HG02884 (cell line): ENCODE measurements around the gene TCEA2.

Source experiments
- ATAC-seq: cut with Tn5 transposase; IDR thresholded peaks from one replicate; pipeline ENCODE4 v1.9.1; 2021; ENCODE audit warnings: mild to moderate bottlenecking, moderate library complexity; ENCODE audit not compliant: unreplicated experiment

TCEA2 gene

GRCh38 chr20:64063389-64064144 is 569 bp downstream of the TCEA2 start:
- no peak for ATAC-seq

- ATAC-seq, result no peak
Measured at GRCh38 chr20:64064145-64064698, 1.2 kb downstream of the TCEA2 start.

DNA sequence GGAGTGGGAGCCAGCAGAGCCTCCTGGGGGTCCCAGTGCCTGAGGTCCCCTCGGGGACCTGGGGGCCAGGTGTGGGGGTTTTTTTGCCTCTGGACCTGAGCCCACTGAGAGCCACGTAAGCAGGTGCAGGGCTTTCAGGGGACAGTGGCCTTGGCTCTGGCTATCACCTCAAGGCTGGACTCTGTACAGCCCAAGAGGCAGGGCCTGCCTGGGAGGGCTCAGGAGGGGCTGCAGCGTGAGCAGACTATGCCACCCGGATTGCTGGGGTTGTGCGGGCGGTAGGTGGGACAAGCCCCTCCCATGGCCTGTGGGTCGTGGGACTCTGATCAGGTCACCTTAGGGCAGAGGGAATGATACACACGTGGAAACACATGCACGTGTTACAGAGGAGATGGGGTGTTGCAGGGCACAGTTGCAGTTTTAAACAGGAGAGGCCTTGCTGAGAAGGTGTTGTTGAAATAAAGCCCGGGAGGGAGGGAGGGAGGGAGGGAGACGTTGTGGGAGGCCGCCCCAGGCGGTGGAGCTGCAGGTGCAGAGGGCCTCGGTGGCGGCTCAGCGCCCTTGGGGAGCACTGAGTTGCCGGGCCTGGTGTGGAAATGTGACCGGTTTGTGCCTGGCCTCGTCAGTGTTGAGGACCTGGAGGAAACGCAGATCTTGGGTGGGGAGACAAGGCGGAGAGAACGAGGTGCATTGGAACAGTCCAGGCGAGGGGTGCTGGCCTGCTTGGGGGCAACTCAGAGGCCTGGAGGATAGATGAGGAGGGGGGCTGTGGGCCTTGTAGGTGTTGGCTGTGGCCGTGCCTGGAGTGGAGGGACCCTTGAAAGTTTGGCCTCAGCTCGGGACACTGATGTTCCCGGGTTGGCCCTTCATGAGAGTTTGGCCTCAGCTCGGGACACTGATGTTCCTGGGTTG is 2.3 kb downstream of the TCEA2 start:
- ATAC-seq, result no peak

- ATAC-seq, result no peak
Measured at GRCh38 chr20:64065974-64066343, 3.0 kb downstream of the TCEA2 start.

GRCh38 chr20:64067005-64067632 is 4.1 kb downstream of the TCEA2 start:
- no peak for ATAC-seq

DNA sequence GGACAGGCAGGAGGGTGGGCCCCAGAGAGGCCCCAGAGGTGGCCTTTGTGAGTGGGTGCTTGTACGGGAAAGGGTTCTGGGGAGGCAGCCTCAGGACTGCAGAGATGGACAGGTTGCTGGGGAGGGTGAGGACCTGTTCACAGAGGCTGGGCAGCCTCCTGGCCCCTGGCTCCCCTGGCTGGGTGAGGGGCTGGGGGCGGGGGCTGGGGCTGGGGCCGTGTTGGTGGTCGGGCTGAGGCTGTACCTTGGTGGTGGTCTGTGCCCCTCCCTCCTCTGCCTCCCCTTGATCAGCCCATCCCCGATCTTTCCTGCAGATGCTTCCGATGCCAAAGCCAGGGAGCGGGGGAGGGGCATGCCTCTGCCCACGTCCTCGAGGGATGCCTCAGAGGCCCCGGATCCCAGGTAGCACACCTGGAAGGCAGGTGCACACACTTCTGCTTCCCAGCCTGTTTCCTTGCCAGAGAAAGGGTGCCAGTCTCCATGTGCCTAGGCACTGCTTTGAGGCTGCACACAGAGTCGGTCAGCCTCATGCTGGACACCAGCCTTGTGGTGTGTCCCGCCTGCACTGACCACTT is 4.8 kb downstream of the TCEA2 start:
- no peak for ATAC-seq

DNA sequence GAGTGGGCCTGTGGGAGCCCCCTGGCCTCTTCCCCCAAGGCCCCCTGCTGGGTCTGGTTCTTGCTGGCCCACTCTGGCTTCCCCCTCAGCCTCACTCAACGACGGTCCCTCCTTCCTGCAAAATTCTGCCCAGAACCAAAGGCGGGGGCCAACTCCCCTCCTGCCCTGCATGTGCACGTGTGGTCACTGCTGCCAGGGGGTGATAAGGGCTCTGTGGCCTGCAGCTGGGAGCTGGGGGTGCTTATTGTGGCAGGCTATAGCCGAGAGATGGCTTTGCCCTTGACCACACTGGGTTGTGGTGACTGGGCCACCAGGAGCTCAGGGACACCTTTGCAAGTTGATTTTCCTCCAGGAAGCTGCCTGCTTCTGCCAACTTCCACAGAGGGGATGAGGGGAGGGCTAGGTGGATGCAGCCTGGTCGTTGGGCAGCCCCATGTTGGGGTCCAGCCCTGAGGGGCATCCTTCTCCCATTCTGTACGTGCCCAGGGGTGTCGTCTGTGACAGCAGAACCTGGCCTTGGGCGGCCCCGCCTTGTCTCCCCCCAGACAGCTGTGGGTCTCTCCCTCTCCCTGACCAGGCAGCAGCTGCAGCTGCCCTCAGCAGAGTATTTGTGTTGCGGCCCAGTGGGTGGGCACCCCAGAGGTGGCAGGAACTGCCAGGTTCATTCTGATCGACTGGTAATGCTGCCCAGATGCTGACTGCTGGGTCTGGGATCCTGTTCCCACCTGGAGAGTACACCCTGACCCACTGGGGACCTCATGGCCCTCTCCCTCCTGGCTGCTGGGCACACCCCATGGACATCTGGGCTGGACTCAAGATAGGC is 5.6 kb downstream of the TCEA2 start:
- ATAC-seq, result no peak

- no peak for ATAC-seq
Measured at GRCh38 chr20:64069209-64069613, 6.2 kb downstream of the TCEA2 start.

- ATAC-seq, result no peak
Measured at GRCh38 chr20:64069614-64070243, 6.7 kb downstream of the TCEA2 start.

GRCh38 chr20:64070244-64070993 is 7.4 kb downstream of the TCEA2 start:
- ATAC-seq, result no peak

- no peak for ATAC-seq
Measured at GRCh38 chr20:64071341-64072332, 8.6 kb downstream of the TCEA2 start.

- no peak for ATAC-seq
Measured at GRCh38 chr20:64072498-64073063, 9.6 kb downstream of the TCEA2 start.

GRCh38 chr20:64073476-64074183 is 10.6 kb downstream of the TCEA2 start:
- no peak for ATAC-seq

DNA sequence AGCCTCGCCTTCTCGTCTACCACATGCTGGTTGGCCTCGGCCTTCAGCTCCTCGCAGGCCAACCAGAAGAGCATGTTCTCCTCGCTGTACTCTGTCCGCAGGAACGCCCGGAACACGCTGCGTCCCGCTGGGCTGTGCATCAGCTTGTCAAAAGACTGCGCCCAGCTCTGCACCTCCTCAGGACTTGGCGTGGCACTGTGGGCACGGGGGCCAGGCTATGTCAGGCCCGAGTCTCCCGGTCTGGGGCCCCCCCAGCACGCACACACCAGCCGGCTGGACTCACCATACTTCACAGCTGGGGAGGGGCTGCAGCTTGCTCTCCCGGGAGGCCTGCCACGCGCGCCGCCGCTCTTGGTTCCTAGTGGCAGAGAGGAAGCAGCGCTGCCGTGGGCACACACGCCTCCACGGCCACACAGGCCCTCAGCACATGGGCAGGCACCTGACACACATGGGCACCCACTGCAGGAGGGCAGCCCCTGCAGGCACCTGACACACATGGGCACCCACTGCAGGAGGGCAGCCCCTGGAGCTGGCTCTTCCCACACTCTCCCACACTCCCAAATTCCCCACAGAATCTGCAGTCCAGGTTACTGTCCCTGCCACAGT is 11.3 kb downstream of the TCEA2 start:
- ATAC-seq, result no peak

GRCh38 chr20:64074963-64075362 is 12.0 kb downstream of the TCEA2 start:
- no peak for ATAC-seq

GRCh38 chr20:64075556-64075955 is 12.6 kb downstream of the TCEA2 start:
- no peak for ATAC-seq
